Neutrophil (primary cell): Measurements from ENCODE around the gene RDH8.

Source experiments
- H3K27ac ChIP-seq: fragments of 200-600 bp; sonication (generic); 2 replicates; pipeline ENCODE4 v1.5.1; 2016; ENCODE audit warnings: mild to moderate bottlenecking, moderate library complexity
- H3K27me3 ChIP-seq: fragments of 200-600 bp; sonication (generic); 2 replicates; pipeline ENCODE4 v1.6.0; 2016; ENCODE audit warnings: mild to moderate bottlenecking
- H3K36me3 ChIP-seq: fragments of 200-600 bp; sonication (generic); 2 replicates; pipeline ENCODE4 v1.5.1; 2017
- H3K4me1 ChIP-seq, 2 experiments: fragments of 200-600 bp in 1 of 2; sonication (generic) in 1 of 2; 1 replicate in 1 of 2; 2 replicates in 1 of 2; pipeline versions ENCODE4 v1.5.1 to v1.6.1; 2013 to 2016; ENCODE audit warnings: low read depth in 1 of 2, low read length in 1 of 2, mild to moderate bottlenecking in 1 of 2, moderate library complexity in 1 of 2; ENCODE audit not compliant: control insufficient read depth in 1 of 2, insufficient read depth in 1 of 2
- H3K4me3 ChIP-seq, 2 experiments: fragments of 200-600 bp in 1 of 2; sonication (generic) in 1 of 2; 1 replicate in 1 of 2; 2 replicates in 1 of 2; pipeline ENCODE4 v1.5.1; 2013 to 2016; ENCODE audit warnings: low read depth in 1 of 2, low read length in 1 of 2, mild to moderate bottlenecking in 1 of 2, moderate library complexity in 1 of 2
- H3K9me3 ChIP-seq: fragments of 200-600 bp; sonication (generic); 2 replicates; pipeline ENCODE4 v1.5.1; 2016
- TF ChIP-seq, protein P1 (sequence below): fragments of 200-600 bp; sonication (generic); IDR thresholded peaks from 2 replicates; pipeline ENCODE4 v1.5.1; 2016; ENCODE audit warnings: antibody characterized with exemption

RDH8 gene

DNA sequence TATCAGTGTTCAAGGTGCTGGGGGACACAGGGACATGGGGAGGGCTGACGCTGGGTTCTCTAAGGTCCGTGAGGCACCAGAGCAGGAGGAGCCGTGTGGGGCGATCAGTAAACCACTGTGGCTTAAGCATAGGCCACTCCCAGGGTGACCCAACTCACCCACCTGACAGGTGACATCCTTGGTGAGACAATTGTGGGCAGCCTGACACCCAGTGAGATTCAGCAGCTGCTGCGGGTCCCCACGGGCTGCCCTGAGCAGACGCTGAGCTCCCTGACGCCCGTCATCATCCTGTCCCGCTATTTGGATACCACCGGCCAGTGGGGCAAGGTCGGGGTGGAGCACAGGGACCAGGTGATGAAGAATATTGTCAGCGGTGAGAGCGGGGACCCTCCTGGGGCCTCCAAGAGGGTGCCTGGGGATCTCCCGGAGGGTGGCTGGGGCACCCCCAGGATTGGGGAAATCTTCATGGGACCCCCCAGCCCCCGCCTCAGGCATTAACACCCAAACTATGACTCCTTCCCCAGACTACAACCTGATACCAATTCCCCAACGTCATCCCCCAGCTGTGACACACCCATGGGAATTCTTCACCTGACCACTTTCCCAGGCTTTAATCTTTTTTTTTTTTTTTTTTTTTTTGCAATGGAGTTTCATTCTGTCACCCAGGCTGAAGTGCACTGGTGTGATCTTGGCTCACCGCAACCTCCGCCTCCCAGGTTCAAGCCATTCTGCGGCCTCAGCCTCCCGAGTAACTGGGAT is 39.5 kb downstream of the RDH8 start:
- Histone ChIP-seq H3K4me3 (no peak overlapping the region), H3K27ac (no peak overlapping the region), H3K27me3 (no peaks in the 10 kb centered on the region), H3K9me3 (no peaks in the 10 kb centered on the region), H3K4me1 (no peaks in the 10 kb centered on the region), H3K36me3 (no peaks in the 10 kb centered on the region)
- TF ChIP-seq, protein P1, sequence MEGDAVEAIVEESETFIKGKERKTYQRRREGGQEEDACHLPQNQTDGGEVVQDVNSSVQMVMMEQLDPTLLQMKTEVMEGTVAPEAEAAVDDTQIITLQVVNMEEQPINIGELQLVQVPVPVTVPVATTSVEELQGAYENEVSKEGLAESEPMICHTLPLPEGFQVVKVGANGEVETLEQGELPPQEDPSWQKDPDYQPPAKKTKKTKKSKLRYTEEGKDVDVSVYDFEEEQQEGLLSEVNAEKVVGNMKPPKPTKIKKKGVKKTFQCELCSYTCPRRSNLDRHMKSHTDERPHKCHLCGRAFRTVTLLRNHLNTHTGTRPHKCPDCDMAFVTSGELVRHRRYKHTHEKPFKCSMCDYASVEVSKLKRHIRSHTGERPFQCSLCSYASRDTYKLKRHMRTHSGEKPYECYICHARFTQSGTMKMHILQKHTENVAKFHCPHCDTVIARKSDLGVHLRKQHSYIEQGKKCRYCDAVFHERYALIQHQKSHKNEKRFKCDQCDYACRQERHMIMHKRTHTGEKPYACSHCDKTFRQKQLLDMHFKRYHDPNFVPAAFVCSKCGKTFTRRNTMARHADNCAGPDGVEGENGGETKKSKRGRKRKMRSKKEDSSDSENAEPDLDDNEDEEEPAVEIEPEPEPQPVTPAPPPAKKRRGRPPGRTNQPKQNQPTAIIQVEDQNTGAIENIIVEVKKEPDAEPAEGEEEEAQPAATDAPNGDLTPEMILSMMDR: no peak

DNA sequence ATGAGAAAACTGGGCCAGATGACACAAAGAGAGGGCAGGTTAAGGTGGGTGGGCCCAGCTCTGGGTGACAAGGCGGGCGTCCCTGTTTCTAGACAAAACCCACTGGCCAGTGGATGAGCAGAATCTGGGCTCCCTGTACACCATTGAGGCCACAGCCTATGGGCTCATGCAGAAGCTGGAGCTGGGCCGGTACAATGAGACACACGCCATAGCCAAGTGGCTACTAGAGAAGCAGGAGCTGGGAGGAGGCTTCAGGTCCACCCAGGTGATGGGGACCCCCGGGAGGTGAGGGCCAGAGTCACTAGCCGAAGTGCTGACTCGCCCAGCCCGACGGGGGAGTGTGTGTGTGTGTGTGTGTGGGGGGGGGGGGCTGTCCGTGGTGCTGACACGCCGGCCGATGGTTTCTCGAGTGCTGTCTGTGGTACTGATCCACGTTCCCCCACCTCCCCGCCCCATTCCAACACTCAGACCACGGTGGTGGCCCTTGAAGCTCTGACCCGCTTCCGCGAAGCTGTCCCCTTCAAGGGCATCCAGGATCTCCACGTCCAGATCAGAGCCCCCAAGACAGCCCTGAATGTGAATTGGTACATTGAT is 48.5 kb downstream of the RDH8 start:
- Histone ChIP-seq H3K27me3 (peaks cover 23% of the 10 kb centered on the region), H3K36me3 (no peaks in the 10 kb centered on the region)
- TF ChIP-seq, protein P1: no peak

DNA sequence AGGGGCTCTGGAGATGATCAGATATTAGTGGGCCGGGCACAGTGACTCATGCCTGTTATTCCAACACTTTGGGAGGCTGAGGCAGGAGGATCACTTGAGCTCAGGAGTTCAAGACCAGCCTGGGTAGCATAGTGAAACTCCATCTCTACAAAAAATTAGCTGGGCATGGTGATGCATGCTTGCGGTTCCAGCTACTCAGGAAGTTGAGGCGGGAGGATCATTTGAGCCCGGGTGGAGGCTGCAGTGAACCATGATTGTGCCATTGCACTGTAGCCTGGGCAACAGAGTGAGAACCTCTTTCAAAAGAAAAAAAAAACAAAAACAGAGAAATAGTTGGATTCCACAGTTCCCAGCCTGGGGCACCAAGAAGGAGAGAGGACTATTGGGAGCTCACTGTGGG is 54.9 kb downstream of the RDH8 start:
- no peaks in the 10 kb centered on the region for H3K4me1 ChIP-seq
- no peaks in the 10 kb centered on the region for H3K36me3 ChIP-seq
- peaks cover 11% of the 10 kb centered on the region for H3K27me3 ChIP-seq
- TF ChIP-seq, protein P1: no peak
- no peak overlapping the region for H3K27ac ChIP-seq
- no peaks in the 10 kb centered on the region for H3K9me3 ChIP-seq
- H3K4me3 ChIP-seq: no peak overlapping the region

More for the DNA sequence above, 48.5 kb downstream of the RDH8 start:
- no peak overlapping the region for H3K4me3 ChIP-seq
- H3K9me3 ChIP-seq: no peaks in the 10 kb centered on the region
- no peak overlapping the region for H3K27ac ChIP-seq
- H3K4me1 ChIP-seq: no peaks in the 10 kb centered on the region

DNA sequence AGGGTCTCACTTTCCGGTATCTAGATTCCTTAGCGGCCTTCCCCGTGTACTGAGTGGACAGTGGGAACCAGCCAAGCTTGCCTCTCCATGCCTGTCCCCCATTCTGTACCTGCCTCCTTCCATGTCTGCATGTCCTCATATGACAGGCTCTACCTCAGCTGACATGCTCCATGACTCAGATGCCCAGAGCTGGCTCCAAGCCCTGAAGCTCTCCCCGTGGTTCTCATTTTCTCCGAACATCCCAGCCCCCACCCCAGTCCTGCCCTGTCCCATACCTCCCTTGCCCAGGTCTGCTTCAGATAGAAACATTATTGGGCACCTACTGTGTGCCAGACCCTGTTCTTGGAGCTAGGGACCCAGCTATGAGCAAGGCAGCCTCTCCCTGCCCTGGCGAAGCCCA is 55.8 kb downstream of the RDH8 start:
- peaks cover 6% of the 10 kb centered on the region for H3K27me3 ChIP-seq
- H3K4me1 ChIP-seq: no peaks in the 10 kb centered on the region
- H3K27ac ChIP-seq: no peak overlapping the region
- H3K4me3 ChIP-seq: no peak overlapping the region
- H3K9me3 ChIP-seq: no peaks in the 10 kb centered on the region
- no peaks in the 10 kb centered on the region for H3K36me3 ChIP-seq
- TF ChIP-seq, protein P1: no peak

DNA sequence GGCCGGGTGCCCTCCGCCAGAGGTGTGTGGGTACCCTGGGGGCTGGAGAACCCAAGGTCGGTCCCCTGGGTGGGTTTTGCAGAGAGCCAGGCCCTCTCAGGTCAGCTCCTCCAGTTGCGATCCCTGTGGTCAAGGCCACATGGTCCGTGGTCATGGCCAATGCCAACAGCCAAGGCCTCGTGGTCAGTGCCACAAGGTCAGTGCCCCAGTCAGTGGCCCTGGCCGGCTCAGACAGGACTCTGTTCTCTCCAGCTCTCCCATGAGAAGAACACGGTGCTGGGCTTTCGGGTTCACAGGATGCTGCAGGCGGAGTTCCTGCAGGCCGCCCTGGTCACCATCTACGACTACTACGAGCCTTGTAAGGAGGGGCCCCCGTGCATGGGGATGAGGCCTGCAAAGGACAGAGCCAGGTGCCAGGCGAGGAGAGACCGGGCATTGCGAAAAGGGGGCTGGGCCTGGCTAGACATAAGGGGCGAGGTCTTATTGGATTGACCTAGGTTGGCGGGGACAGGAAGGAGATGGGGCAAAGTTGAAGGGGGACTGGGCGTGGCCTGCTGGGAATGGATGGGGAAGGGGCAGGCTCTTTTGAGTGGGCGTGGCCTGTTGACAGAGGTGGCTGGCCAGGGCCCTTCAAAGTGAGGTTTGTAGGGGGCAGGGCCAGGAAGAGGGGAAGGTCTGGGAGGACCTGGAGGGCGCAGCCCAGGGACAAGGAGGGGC is 57.6 kb downstream of the RDH8 start:
- Histone ChIP-seq H3K27me3 (no peaks in the 10 kb centered on the region), H3K4me1 (no peaks in the 10 kb centered on the region), H3K4me3 (no peak overlapping the region), H3K36me3 (no peaks in the 10 kb centered on the region), H3K9me3 (no peaks in the 10 kb centered on the region), H3K27ac (no peak overlapping the region)
- TF ChIP-seq, protein P1: no peak
